ENCODE results near the gene FAM222B.

FAM222B gene

DNA sequence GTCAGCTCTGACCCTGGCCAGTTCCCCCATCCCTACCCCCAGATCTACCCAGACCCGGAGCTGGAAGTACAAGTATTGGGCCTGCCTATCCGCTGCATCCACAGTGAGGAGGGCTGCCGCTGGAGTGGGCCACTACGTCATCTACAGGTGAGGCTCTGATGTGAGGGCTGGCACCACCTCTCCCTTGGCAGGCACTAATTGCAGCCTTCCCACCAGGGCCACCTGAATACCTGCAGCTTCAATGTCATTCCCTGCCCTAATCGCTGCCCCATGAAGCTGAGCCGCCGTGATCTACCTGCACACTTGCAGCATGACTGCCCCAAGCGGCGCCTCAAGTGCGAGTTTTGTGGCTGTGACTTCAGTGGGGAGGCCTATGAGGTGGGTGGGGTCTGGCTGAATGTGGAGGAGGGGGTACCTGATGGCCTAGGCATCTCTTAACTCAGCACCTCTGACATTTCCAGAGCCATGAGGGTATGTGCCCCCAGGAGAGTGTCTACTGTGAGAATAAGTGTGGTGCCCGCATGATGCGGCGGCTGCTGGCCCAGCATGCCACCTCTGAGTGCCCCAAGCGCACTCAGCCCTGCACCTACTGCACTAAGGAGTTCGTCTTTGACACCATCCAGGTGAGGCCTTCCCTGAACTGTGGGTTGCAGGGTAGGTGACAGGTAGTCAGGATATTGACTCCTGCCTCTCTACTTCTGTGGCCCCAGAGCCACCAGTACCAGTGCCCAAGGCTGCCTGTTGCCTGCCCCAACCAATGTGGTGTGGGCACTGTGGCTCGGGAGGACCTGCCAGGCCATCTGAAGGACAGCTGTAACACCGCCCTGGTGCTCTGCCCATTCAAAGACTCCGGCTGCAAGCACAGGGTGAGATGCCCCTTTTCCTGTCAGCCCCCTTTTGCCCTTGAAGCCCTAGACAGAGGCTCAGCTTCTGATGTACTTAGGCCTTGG, 94.5 kb downstream of the FAM222B start:
- Mint-ChIP-seq H3K27ac (no peak overlapping the region), H3K9me3 (no peaks in the 10 kb centered on the region), H3K36me3 (peaks cover 21% of the 10 kb centered on the region), H3K4me1 (peaks cover 44% of the 10 kb centered on the region), H3K4me3 (no peak overlapping the region), H3K27me3 (no peaks in the 10 kb centered on the region)
- CTCF ChIA-PET: interaction anchor here (0.8 to 15.0 kb wide), 6 partner anchors 14 to 168 kb away, joined by 3 to 415 read pairs (median 13); partner anchors contain the start of genes NEK8, RPL23A and TLCD1
- DNase-seq: no peak

DNA sequence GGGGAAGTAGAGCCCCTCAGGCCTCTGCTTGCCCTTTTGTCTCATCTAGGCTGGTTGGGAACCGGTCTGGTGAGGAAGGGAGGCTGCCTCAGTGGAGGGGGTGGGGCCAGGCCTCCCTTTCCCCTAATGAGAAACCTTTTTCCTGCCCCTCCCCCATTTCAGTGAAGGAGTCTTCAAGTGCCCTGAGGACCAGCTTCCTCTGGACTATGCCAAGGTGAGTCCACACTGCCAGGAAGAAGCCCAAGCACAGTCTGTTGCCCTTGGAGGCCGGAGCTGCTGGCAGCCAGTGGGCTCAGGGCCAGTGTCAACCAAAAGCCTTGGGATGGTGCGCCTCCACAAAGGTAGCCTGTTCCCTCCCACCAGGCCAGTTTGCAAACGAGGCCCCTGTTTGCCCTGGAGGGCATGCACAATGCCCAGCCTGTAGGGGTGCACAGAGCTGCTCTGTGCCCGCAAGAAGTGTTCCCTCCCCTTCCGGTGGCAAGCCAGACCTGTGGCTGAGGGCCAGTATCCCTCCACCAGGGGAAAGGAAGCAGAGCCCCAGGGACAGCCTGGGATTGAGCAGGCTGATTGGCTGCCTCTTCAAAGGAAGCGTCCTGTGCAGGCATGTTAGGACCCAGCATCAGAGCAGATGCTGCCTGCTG, 95.4 kb downstream of the FAM222B start:
- Mint-ChIP-seq H3K27me3 (no peaks in the 10 kb centered on the region), H3K4me1 (peaks cover 42% of the 10 kb centered on the region), H3K36me3 (peaks cover 17% of the 10 kb centered on the region), H3K27ac (no peak overlapping the region), H3K4me3 (no peak overlapping the region), H3K9me3 (no peaks in the 10 kb centered on the region)
- CTCF ChIA-PET: interaction anchor here (3.9 to 15.0 kb wide), 2 partner anchors 17 to 20 kb away, joined by 21 to 415 read pairs; partner anchors contain the start of genes NEK8, RPL23A and TLCD1
- DNase-seq: no peak

DNA sequence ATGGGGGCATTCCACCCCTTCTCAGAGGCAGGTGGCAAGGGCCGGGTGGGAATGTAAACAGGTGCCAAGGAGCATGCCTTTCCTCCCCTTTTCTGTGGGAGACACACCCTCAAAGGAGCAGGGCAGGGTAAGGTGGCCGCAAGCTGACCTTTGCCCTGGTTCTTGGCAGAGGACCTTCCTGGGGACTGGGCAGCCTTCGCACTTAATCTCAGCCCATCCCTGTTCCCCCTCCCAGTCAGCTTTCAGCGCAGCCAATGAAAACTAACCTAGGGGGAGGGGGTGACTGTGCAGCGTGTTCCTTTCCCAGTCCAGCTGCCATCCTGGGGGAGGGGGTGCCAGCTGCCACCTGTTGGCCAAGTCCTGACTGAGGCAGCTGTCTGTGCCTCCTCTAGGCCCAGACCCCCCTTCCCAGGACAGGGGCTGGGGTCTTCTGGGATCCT, 96.0 kb downstream of the FAM222B start:
- CTCF ChIA-PET: interaction anchor here (3.9 to 15.0 kb wide), 2 partner anchors 17 to 19 kb away, joined by 21 to 415 read pairs; partner anchors contain the start of genes NEK8, RPL23A and TLCD1
- H3K36me3 Mint-ChIP-seq: peaks cover 14% of the 10 kb centered on the region
- H3K4me1 Mint-ChIP-seq: peaks cover 42% of the 10 kb centered on the region
- no peaks in the 10 kb centered on the region for H3K9me3 Mint-ChIP-seq
- H3K27ac Mint-ChIP-seq: peak overlapping the region; percentile 67
- no peaks in the 10 kb centered on the region for H3K27me3 Mint-ChIP-seq
- peak overlapping the region; percentile 10 for H3K4me3 Mint-ChIP-seq
- no peak for DNase-seq

DNA sequence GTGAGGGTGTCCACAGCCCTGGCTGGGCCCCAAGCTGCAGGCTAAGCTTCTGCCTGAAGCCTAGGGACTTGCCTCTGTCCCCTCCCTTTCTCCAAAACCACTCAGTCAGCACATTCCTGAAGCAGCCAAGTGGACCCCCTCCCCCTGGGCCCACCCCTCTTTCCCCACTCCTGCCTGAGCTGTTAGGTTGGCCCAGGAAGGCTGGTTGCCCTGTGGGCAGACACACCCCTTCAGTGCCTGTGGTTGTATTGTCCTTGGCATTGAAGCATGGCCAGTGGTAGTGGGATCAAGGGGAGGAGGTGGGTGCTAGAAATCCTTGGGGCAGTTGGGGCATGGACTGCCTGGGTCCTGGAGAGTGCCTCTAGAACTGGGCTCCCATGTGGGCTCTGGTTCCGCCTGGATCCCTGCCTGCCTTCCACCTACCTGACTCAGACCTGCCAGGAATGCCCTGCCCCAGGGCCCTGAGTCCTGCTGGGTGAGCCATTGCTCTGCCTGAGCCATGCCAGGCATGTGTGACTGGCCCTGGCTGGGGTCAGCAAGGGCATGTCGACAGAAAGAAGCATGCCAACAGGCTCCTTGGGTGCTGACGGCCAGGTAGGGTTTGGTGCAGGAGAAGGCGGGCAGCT, 96.7 kb downstream of the FAM222B start:
- no peak for DNase-seq
- Mint-ChIP-seq H3K9me3 (no peaks in the 10 kb centered on the region), H3K4me1 (peaks cover 46% of the 10 kb centered on the region), H3K36me3 (peaks cover 13% of the 10 kb centered on the region), H3K27ac (peak overlapping the region; percentile 71), H3K27me3 (no peaks in the 10 kb centered on the region), H3K4me3 (peak overlapping the region; percentile 89)
- CTCF ChIA-PET: interaction anchor here (1.5 to 15.0 kb wide), 3 partner anchors 18 to 33 kb away, joined by 4 to 415 read pairs (median 21); partner anchors contain the start of genes NEK8, RPL23A and TLCD1

DNA sequence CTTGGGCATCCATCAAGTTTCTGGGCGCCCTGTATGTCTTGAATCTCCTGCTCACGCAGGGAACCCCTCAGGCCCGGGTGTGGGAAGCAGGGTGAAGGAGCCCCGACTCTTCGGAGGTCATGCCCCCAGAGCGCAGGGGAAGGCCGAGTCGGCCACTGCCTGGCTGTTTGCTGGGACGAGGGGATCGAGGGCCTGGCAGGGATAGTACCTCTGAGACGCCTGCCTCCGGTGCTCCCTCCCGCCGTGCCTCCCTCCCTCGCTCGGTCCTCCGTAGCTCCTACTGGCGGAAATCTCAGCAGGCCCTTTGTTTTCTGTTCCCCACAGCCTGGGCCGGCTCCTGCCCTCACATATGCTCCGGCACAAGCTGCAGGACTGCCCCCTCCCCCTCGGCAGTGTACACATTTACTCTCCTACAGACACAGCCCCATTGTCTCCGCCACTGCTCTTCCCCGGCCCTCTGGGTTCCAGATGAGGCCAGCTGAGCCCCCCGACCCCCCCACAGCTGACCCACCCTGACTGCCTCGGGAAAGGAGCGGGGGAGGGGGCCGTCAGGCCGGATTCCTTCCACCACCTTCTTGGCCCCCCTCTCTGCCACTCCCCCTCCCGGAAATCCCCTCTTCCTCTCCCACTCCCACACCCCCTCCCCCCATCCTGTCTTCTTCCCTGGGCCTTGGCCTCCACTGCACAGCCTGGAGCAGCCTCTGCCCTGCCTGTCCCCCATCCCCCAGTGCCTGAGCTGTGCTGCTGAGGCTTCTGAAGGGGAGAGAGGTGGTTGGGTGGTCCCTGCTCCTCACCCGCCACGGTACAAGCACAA, 97.4 kb downstream of the FAM222B start:
- no peaks in the 10 kb centered on the region for H3K27me3 Mint-ChIP-seq
- peak; percentile 61 for DNase-seq
- CTCF ChIA-PET: interaction anchor here (1.5 to 15.0 kb wide), 3 partner anchors 18 to 32 kb away, joined by 4 to 415 read pairs (median 21); partner anchors contain the start of genes NEK8, RPL23A and TLCD1
- H3K4me1 Mint-ChIP-seq: peaks cover 42% of the 10 kb centered on the region
- H3K27ac Mint-ChIP-seq: peak overlapping the region; percentile 94
- H3K9me3 Mint-ChIP-seq: no peaks in the 10 kb centered on the region
- H3K4me3 Mint-ChIP-seq: peak overlapping the region; percentile 89
- H3K36me3 Mint-ChIP-seq: peaks cover 15% of the 10 kb centered on the region

DNA sequence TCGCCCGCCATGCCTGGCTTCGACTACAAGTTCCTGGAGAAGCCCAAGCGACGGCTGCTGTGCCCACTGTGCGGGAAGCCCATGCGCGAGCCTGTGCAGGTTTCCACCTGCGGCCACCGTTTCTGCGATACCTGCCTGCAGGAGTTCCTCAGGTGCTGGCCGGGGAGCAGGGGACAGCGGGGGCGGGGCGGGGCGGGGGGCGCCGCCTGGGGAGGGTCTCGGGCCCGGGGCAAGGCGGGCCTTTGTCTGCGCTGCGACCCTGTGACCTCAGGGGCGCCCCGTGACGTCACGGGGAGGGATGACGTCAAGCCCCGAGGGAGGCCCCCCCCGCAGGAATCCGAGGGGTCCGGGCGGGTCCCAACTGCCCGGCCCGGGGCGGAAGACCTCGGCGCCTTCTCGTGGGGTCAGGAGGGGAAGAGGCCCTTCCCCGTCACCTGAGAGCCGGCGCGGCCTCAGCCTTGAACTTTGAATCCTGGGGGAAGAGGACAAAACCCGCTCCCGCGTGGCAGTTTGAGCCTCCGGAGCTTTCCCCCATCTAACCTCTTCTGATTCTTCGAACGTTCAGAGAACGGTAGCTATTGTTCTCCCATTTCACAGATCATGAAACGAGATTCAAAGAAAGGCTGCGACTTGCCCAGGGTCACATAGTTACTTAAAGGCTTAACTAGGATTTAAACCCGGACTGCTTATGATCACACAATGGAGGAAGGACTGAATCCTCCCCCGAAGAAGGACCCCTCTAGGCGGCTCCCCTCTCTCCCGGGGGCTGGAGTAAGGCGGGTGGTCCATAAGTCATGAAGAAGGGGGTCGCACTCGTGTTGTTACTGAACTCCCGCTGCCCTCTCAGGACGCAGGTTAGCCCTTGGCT, 98.3 kb downstream of the FAM222B start:
- H3K9me3 Mint-ChIP-seq: peaks cover 2% of the 10 kb centered on the region
- H3K36me3 Mint-ChIP-seq: peaks cover 18% of the 10 kb centered on the region
- H3K27me3 Mint-ChIP-seq: no peaks in the 10 kb centered on the region
- H3K27ac Mint-ChIP-seq: peak overlapping the region; percentile 94
- CTCF ChIA-PET: interaction anchor here (3.9 to 15.0 kb wide), 2 partner anchors 17 to 20 kb away, joined by 21 to 415 read pairs; partner anchors contain the start of genes NEK8, RPL23A and TLCD1
- peak overlapping the region; percentile 89 for H3K4me3 Mint-ChIP-seq
- peak; percentile 79 for DNase-seq
- peaks cover 41% of the 10 kb centered on the region for H3K4me1 Mint-ChIP-seq

DNA sequence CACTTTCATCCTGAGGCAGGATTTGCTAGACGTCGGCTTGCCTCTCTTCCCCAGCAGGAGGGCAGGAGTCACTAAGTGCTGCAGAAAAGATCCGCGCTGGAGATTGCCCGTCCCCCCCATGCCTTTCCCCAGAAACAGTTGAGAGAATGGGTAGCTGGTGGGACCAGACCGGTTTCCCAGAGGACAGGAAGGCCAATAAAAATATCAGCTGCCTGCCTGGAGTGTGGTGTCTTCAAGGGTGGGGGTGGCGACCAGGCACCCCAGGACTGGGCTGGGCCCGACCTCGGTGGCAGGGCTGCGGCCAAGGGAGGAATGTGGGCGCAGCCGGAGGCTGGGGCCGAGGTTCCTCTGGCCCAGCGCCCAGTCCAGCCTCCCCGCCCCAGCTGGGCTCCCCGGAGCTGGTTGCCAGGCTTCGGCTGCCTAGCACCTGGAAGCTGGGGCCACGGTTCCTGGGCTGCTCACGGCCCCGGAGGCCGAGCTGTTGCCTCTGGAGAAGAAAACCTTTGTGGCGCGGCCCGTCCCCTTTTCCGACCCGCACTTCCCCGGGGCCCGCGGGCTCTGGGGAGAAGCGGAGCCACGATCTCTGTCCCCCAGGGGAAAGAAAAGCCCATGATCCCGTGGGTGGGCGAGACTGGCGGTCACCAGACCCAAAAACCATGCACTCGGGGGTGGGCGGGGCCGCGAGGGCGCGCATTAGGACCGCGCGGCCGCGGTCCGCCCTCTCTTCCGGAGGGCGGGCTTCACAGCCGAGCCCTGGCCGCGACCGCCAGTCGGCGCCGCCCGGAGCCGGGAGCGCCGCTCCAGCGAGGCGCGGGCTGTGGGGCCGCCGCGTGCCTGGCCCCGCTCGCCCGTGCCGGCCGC, 99.1 kb downstream of the FAM222B start, which contains the start of gene TRAF4:
TRAF4 (plus strand) TSS at position 769 of the 861 bp plus-strand sequence. CDS start 102 bp downstream, outside the sequence.
- DNase-seq: peak; percentile 81
- peak within 1 kb of the TSS; percentile 89 for H3K4me3 Mint-ChIP-seq
- no peaks in the 10 kb centered on the region for H3K27me3 Mint-ChIP-seq
- peaks cover 12% of the 10 kb centered on the region for H3K36me3 Mint-ChIP-seq
- H3K27ac Mint-ChIP-seq: peak within 1 kb of the TSS; percentile 94
- H3K9me3 Mint-ChIP-seq: peaks cover 2% of the 10 kb centered on the region
- peaks cover 42% of the 10 kb centered on the region for H3K4me1 Mint-ChIP-seq
- CTCF ChIA-PET: interaction anchor here (1.1 to 15.0 kb wide), 2 partner anchors 16 to 21 kb away, joined by 3 to 415 read pairs; partner anchors contain the start of genes NEK8, RPL23A and TLCD1

DNA sequence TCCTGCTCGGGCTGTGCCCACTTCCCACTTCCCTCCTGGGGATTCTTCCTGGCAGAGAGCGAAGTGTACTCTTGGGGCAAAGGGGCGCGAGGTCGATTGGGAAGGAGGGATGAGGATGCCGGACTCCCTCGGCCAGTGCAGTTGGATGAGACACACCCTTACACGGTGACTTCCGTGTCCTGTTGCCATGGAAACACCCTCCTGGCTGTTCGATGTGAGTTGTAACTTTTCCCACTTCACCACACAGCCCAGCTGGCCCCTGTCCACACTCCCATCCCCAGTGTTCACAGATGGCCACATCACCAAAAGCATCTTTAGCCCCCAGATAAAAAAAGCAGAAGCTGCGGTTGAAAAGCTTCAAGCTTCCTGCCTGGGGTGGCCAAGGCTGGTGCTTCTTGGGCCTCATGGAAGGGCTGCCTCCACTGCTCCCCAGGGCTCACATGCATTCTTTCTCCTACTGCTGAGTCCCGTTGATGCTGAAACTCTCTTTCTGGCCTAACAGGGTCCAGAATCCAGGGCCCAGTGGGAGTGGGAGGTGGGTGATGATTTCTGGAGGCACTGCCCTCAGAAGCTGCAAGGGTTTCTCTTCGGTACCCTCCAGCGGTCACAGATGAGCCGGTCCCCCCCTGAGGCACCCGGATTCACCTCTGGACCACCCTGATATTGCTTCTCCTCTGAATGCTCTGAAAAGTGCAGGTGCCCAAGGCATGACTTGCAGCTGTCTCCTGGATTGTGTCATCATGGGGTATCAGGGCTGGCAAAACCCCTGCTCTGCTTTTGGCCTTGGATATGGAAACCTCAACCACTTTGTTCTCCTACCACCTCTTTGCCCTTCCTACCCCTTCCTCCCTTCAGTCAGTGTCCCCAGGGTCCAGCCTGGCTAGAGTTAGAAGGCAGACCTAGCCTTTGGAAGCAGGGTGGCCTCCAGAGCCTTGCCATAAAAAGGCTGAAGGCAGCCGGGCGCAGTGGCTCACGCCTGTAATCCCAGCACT, 100.9 kb downstream of the FAM222B start:
- Mint-ChIP-seq H3K36me3 (peaks cover 10% of the 10 kb centered on the region), H3K4me1 (peaks cover 38% of the 10 kb centered on the region), H3K27me3 (no peaks in the 10 kb centered on the region), H3K27ac (no peak overlapping the region), H3K9me3 (peaks cover 4% of the 10 kb centered on the region), H3K4me3 (no peak overlapping the region)
- no peak for DNase-seq
- CTCF ChIA-PET: interaction anchor here (0.7 to 15.0 kb wide), 2 partner anchors 14 to 108 kb away, joined by 4 to 415 read pairs; partner anchors contain the start of genes NEK8, RPL23A and TLCD1

DNA sequence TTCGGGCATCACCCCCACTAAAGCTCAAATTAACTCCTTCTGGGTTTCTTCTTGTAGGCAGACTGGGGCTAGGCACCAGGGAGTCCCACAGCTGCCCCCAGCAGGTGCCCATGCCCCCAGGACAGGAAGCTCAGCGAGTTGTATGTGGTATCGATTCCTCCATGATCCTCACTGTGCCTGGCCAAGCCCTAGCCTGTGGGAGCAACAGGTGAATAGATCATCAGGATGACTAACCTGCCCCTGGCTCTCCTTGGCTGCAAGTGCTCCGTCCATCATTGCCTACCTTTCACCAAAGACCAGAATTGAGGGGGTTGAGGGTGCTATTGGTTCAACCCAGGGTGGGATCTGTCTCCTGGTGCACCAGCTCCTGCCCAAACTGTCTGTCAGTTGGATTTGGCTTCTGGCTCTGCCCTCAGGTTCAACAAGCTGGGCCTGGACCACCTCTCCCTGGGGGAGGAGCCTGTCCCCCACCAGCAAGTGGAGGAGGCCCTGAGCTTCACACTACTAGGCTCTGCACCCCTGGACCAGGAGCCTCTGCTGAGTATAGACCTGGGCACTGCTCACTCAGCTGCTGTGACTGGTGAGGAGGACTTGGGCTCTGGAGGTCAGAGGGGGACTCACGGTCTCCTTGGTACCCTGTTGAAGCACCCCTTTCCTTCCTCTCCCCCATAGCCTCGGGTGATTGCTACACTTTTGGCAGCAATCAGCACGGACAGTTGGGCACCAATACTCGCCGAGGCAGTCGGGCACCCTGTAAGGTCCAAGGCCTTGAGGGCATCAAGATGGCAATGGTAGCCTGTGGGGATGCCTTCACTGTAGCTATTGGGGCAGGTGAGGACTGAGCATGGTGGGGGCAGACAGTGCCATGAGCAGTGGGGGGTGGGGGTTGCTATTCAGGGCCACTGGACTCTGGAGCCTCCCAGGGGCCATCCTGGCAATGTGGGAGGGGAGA, 101.9 kb downstream of the FAM222B start:
- Mint-ChIP-seq H3K36me3 (peaks cover 11% of the 10 kb centered on the region), H3K4me1 (peaks cover 31% of the 10 kb centered on the region), H3K27ac (no peak overlapping the region), H3K9me3 (peaks cover 4% of the 10 kb centered on the region), H3K27me3 (no peaks in the 10 kb centered on the region), H3K4me3 (no peak overlapping the region)
- DNase-seq: no peak
- CTCF ChIA-PET: interaction anchor here (0.9 to 15.0 kb wide), 3 partner anchors 9 to 13 kb away, joined by 4 to 415 read pairs (median 6); partner anchors contain the start of genes NEK8, RPL23A and TLCD1

Data from activated naive CD4-positive, alpha-beta T cell treated with anti-CD3 and anti-CD28 coated beads, Interleukin-2, amount 10 ng/mL, durations not matched to agents 7 days and 5 days (primary cell).